H1 (cell line): Measurements from ENCODE around the gene CC2D1A.

Experiments
- CEBPB ChIP-seq: IDR thresholded peaks from 2 replicates; pipeline ENCODE4 v1.6.1; 2012; ENCODE audit warnings: low read depth, low read length
- GTF2F1 ChIP-seq: IDR thresholded peaks from 2 replicates; pipeline ENCODE4 v1.6.1; 2012; ENCODE audit warnings: low read depth, low read length, improper control_type of control experiment, borderline replicate concordance
- TF ChIP-seq, protein P1 (sequence below), 3 experiments: IDR thresholded peaks; 1 replicate in 2 of 3; 2 replicates in 1 of 3; pipeline versions ENCODE4 v1.5.1 to v1.6.1; 2011; ENCODE audit warnings: low read length in 3 of 3, mild to moderate bottlenecking in 3 of 3, inconsistent platforms in 2 of 3, low read depth in 1 of 3, moderate library complexity in 1 of 3; ENCODE audit not compliant: insufficient read depth in 1 of 3; ENCODE audit errors: control extremely low read depth in 1 of 3
- TF ChIP-seq, protein P2 (sequence below): IDR thresholded peaks from 2 replicates; pipeline ENCODE4 v1.6.1; 2012; ENCODE audit warnings: inconsistent platforms

DNA sequence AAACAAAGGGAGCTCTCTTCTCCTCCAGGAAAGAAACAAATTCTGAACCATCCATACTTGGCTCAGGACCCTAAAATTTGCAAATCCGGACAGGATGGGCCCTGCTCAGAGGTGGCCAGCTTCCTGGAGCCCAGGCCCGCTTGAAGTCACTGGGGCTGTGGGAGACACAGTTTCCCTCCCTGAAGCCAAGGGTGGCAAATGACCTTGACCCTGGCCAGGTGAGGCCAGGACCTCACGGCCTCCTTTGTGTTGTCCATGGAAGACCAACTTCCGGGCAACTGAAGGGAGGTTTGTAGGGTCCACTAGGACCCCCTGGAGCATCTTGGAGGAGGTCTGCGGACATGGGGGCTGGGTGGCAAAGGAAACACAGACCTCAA, 23.6 kb upstream of the CC2D1A start:
- TF ChIP-seq, protein P1, sequence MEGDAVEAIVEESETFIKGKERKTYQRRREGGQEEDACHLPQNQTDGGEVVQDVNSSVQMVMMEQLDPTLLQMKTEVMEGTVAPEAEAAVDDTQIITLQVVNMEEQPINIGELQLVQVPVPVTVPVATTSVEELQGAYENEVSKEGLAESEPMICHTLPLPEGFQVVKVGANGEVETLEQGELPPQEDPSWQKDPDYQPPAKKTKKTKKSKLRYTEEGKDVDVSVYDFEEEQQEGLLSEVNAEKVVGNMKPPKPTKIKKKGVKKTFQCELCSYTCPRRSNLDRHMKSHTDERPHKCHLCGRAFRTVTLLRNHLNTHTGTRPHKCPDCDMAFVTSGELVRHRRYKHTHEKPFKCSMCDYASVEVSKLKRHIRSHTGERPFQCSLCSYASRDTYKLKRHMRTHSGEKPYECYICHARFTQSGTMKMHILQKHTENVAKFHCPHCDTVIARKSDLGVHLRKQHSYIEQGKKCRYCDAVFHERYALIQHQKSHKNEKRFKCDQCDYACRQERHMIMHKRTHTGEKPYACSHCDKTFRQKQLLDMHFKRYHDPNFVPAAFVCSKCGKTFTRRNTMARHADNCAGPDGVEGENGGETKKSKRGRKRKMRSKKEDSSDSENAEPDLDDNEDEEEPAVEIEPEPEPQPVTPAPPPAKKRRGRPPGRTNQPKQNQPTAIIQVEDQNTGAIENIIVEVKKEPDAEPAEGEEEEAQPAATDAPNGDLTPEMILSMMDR (IDR thresholded peaks at IDR 0.05; ENCODE audit: control extremely low read depth in 1 of 3, insufficient read depth in 1 of 3, low read depth in 1 of 3, low read length in 3 of 3) = no peak
- TF ChIP-seq, protein P2, sequence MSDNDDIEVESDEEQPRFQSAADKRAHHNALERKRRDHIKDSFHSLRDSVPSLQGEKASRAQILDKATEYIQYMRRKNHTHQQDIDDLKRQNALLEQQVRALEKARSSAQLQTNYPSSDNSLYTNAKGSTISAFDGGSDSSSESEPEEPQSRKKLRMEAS = no peak
- no peak for TF ChIP-seq GTF2F1
- no peak for TF ChIP-seq CEBPB
